ENCODE measurements around the gene ADCY3.
"Not testable (repeated sequence)": the region's sequence is repeated elsewhere in the genome, so short reads cannot be mapped to it uniquely, and the experiment has no call there.

ADCY3 gene

GRCh38 chr2:24842081-24843050 lies 77.7 kb downstream of the ADCY3 start:
- no peak for DNase-seq

GRCh38 chr2:24840962-24841945 lies 78.8 kb downstream of the ADCY3 start:
- DNase-seq: no peak

GRCh38 chr2:24840164-24840869 lies 79.7 kb downstream of the ADCY3 start:
- no peak for DNase-seq

DNA sequence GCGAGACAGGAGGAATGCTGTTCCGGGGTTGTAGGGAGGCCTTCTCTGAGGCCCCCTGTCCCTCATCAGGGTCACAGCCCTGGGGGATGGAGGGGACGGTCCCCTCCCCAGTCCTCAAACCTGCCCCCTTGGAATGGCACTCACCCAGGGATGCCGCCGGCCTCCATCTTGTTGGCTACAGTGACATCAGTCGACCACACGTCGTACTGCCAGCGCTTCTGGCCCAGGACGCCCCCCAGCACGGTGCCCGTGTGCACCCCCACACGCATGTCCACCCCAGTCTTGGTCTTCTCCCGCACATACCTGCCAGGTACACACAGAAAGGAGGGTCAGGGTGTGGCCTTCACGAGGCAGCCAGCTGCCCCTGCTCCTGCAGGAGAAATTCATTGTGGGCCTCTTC lies 80.3 kb downstream of the ADCY3 start:
- DNase-seq: no peak

DNA sequence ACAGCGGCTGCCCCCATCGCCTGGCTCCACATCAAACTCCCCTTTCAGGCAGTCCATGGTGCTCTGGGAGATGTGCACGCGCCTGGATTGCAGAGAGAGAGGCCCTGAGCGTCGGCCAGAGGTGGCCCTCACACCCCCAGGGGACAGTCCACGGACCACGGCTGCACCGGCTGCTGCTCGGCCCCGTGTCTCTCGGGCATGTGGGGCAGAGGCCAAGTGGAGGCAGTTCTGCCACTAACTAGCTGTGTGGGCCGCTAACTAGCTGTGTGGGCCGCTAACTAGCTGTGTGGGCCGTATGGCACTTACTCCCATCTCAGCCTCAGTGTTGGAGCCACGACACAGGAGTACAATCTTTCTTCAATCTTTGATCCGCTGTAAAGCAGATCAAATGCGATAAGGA lies 81.5 kb downstream of the ADCY3 start:
- no peak for DNase-seq

- DNase-seq: no peak
Measured at GRCh38 chr2:24837996-24838513, 82.0 kb downstream of the ADCY3 start.

DNA sequence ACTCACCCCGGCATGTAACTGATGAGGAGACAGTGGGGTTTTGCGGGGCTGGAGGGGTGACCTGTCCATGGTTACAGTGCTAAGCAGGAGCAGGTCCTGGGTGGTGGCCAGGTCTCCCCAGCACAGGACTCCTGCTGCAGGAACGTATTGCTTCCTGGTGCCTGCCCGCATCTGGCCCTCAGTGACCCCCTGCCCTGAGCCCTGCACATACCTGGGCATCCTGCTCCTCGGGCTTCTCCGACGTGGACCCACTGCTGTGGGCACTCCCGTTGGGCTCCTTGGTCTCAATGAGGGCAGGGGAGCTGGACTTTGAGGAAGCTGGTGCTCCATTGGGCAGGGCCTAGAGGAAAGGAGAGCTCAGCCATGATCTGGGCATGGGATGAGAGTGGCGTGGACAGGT lies 83.3 kb downstream of the ADCY3 start:
- DNase-seq: no peak

DNA sequence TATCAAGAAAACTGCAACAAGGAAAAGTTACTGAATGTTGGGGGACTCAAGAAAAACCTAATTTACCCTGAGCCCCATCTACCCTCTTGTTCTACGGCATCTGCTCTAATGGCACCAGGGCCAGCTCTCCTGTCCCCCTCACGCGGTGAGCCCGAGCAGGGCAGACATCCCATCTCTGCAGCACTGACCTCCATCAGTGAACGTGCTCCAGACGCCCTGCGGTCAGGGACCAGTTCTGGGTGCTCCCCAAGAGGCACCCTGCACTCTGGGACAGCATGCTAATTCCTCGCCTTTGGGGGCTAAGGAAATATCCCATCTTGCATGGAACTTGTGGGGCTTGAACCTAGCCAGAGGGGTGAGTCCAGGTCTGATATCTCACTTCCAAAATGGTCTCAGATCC lies 83.8 kb downstream of the ADCY3 start:
- no peak for DNase-seq

- DNase-seq: not testable (repeated sequence)
Measured at GRCh38 chr2:24835411-24835810, 84.6 kb downstream of the ADCY3 start.

DNA sequence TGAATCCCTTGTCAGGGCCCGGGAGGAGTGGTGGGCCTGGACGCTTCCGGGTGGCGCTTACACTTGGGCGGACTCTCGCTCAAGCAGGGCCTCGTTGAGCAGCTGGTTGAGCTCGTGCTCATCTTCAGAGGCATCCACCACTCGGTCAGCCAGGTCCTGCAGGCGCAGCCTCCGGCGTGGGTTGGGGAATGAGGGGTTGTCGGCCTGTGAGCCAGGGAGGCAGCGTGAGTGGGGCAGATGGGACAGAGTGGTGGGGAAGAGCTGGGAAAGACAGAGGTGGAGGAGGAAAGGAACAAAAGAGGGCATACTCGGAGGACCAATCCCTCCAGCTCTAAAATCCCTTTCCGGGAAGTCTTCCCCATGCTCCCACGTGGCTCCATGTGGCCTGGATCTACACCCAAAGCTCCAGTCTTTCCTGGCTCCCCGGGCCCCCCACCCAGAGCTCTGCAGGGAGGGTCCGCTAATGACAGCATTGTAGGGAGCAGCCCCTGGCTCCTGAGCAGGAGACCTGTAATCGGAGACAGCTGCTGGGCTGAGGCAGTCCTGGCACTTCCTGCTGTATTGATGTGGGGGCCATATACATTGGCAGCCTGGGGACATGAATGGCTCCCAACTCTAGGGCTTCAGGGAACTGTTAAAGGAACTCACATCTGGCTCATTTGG lies 85.2 kb downstream of the ADCY3 start:
- no peak for DNase-seq

DNA sequence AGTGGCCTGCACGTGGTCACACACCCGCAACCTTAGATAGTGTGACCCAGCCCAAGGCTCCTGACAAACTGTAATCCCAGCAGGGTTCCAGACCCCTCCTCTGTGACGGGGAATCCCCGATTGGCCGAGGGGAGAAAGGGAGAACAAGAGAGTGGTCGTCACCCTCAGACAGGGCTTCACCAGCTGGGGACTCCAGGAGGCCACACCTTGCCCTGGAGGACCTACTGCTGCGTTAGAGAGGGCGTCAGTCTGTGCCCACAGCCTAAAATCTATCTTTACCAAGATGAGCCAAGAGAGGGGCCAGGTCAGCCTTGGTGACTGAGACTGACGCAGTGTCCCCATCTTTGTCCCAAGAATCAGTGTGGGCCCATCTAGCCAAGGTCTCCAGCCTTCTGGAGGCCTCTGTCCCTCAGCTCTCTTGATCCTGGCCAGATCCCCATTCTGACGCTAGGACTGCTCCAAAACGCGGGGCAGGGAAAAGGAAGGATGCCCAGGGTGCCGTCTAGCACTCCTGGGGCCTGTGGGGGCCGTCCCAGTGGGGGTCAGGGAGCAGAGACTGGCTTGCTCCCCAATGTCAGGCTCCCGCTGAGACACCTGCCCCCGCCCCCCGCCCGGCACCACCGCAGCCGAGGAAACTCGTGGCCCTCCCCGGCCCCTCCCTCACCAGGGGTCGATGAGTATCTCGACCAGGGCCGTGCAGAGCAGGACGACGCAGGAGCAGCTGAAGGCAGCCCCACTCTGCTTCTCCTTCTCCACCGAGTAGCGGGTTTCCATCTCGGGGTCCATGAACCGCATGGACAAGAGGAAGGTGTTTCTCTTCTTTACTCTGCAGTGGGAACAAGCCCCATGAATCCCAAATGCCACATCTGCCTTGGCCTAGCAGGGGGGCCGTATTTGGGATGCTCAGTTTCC lies 86.0 kb downstream of the ADCY3 start:
- DNase-seq: no peak

- no peak for DNase-seq
Measured at GRCh38 chr2:24832931-24833701, 86.9 kb downstream of the ADCY3 start.

DNA sequence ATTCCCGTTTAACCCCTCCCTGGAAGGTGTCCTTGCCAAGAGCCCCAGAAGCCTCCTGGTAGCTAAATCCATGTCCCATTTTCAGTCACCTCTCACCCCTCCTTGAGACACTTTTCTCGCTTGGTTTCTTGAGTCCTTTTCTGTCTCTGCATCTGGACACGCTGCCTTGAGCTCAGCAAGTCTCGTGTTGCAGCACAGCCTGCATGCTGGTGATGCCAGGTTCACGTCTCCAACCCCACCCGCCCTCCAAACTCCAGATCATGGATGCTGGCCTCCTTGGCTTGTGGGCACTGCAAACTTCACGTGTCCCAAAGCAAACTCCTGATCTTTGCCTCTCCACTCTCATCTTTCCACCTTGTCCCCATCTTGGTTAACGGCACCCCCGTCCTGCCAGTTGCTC lies 87.5 kb downstream of the ADCY3 start:
- DNase-seq: no peak

GRCh38 chr2:24832073-24832461 lies 88.0 kb downstream of the ADCY3 start:
- DNase-seq: no peak

DNA sequence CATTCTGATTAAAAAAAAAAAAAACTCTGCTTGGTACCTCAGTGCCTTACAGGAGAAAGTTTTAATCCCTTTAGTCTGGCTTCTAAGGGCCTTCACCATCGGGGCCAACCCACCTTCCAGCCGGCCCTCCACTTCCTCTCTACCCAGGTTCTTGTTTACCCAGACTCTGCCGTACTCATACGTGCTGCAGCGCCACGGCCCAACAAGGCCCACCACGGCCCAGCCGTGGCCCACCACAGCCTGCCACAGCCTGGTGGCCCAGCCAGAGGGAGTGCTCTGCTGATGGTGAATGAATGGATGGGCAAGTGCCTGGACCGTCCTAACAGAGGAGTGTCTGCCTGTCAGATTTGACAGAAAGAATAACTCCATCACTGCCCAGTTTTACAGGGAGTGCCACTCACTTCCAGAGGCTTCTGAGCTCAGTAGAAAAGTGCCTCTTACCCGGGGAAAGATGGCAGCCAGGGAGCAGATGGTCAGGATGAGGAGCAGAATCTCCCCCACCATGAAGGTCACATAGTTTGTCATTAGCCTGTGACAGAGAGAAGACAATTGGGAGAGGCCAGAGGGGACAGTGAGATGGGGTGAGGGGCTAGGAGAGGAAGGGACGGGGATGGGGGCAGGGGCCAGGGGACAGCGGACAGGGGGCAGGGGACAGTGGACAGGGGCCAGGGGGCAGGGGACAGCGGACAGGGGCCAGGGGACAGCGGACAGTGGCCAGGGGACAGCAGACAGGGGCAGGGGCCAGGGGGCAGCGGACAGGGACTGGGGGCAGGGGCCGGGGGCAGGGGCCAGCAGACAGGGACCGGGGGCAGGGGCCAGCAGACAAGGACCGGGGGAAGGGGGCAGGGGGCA lies 88.6 kb downstream of the ADCY3 start:
- no peak for DNase-seq

- DNase-seq: no peak
Measured at GRCh38 chr2:24830786-24831185, 89.3 kb downstream of the ADCY3 start.

GRCh38 chr2:24830351-24830750 lies 89.7 kb downstream of the ADCY3 start:
- DNase-seq: no peak

DNA sequence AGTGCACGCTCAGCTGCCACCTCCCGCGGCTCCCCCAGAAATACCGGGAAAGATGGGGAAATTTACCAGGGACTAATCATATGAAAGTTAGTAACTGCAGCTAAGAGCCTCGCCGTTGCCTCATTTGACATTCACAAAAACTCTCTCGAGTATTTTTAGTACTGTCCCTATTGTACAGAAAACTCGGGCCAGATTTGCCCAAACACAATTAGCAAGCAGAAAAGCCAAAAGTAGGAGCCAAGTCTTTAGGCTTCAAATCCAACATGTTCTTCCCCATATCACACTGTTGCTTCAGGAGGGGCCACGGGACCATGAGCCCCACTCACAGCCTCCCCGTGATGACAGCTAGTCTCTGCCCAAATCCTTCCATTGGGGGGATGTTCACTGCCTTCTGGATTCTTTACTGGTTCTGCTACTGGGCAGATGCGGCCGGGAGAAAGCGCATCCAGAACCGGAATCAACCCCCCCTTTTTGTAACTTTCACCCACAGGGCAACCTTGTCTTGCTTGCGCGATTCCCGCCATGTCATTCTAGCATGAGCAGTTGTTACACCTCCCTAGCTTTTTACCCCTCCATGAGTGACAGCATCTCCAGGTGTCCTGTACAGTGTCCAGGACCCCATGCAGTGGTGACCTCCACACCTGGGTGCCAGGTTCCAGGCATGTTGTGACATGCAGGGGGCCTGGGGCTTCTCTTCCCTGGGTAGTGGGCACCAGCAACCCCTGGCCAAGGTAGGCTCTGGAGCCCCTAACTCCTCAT lies 91.6 kb downstream of the ADCY3 start:
- DNase-seq: no peak

All from stimulated activated CD4-positive, alpha-beta T cell treated with anti-CD3 and anti-CD28 coated beads, Interleukin-4, amount 100 ng/mL, for 4 hours (primary cell).